ENCODE measurements around the gene COL4A1. TPM values are rescaled to one million over a fixed set of nuclear protein-coding genes. Genes with fewer than 3 reads are reported as not detected.
A peak's percentile ranks its signal among the peaks of the same experiment; 100 is the strongest.

Gene COL4A1
- total and polyA plus RNA-seq, 11 donors, result 52.6 to 428 (median 184) TPM

DNA sequence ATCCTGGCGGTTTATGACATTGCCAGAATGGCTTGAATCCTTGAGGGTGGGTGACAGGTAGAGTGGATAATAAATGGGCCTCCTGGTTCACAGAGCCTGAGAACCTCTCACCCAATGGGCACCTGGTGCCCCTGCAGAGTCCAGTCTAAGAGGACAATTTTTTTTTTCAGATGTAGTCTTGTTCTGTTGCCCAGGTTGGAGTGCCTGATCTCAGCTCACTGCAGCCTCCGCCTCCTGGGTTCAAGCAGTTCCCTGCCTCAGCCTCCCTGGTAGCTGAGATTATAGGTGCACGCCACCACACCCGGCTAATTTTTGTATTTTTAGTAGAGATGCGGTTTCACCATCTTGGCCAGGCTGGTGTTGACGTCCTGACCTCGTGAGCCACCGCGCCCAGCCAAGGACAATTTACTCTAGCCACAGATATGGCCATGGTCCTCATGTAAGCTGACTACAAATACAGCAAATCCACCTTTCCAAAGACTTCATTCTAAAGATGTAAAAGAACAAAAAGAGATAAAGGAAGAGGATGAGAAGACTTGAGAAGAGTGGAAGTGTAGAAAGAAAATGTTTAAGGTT, 33.1 kb upstream of the COL4A1 start:
- Histone ChIP-seq H3K4me3 (peak overlapping the region in 6 of 12 donors; percentile 1 to 32 (median 20)), H3K4me1 (peaks cover 29 to 85% (median 73%) of the 10 kb centered on the region in 12 donors), H3K9me3 (no peaks in the 10 kb centered on the region), H3K36me3 (peaks cover 0 to 5% (median 0%) of the 10 kb centered on the region in 9 donors), H3K27me3 (no peaks in the 10 kb centered on the region), H3K27ac (peak overlapping the region; percentile 74 to 96 (median 90))
- intact Hi-C loops (cut with DNase I), result loop anchor here in 1 of 10 donors (5.0 kb wide), 1 partner anchor 33 kb away; the partner anchor contains the start of genes COL4A1 and COL4A2
- ATAC-seq (no peak), DNase-seq (peak in 1 of 5 donors; percentile 14)
- WGBS, 4 donors, result 74 to 88% (median 82%) methylated on average over 8 to 9 of the region's 9 CpGs
- no peak for TF ChIP-seq CTCF (IDR thresholded peaks at IDR 0.05)
- TF ChIP-seq POLR2A (IDR thresholded peaks at IDR 0.05), result no peak

DNA sequence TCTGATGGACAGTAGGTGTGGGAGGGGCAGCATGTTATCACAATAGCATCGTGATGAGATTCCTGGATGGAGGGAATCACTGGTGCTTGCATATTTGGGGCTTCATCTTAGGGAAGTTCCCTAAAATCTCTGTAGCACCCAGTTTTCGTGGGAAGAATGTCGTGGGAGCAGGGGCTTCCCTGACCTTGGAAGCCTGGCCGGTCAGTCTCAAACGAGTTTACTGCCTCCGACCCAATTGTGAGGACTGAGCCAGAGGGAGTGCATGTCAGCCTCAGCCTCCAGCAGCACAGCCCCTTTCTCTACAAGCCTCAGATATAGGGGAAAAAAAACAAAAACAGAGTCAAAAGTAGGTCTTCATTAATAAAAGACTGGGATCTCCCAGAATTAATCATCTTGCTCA, 32.3 kb upstream of the COL4A1 start:
- no peaks in the 10 kb centered on the region for H3K27me3 ChIP-seq
- H3K9me3 ChIP-seq, result no peaks in the 10 kb centered on the region
- peaks cover 29 to 87% (median 74%) of the 10 kb centered on the region in 12 donors for H3K4me1 ChIP-seq
- ATAC-seq, result no peak
- H3K27ac ChIP-seq, result peak overlapping the region; percentile 15 to 96 (median 88)
- H3K36me3 ChIP-seq, result peaks cover 0 to 11% (median 0%) of the 10 kb centered on the region in 9 donors
- peak in 1 of 5 donors; percentile 20 for DNase-seq
- intact Hi-C loops (cut with DNase I), result no loop called here
- no peak for TF ChIP-seq POLR2A (IDR thresholded peaks at IDR 0.05)
- TF ChIP-seq CTCF (IDR thresholded peaks at IDR 0.05), result no peak
- 53 to 73% (median 64%) methylated on average over 6 of the region's 6 CpGs for WGBS, 4 donors
- H3K4me3 ChIP-seq, result no peak overlapping the region

DNA sequence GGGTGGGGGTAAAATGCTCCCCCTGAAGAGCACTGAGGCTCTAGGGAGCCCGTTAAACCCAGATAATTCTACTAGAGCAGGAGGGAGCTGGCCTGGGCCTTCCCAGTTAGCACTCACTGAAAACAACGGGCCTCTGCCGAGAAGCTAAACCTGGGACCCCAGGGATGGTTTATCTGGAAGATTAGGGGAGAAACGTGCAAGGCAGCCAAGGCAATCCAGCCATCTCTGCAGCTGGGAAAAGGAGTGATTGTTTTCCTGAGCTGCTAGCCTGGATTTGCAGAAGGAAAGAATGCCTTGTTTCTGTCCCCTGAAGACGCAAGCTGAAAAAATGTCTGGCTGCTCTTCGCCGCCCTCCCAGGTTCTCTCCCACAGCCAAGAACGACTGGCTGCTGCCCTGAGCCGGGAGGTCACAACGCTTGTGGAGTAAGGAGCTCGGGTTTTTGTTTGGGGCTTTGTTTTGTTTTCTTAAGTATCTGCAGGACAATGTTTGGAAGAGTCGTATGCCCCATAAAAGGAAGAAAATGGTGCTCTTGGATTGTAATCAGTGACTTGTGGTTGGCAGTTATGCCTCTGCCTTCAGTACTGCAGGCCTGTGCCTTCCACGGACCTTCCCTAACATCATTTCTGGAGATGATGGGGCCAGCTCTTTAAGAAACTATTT, 31.6 kb upstream of the COL4A1 start:
- WGBS, 4 donors, result 10 to 16% (median 12%) methylated on average over 12 to 13 of the region's 13 CpGs
- H3K4me3 ChIP-seq, result no peak overlapping the region
- no peaks in the 10 kb centered on the region for H3K9me3 ChIP-seq
- intact Hi-C loops (cut with DNase I), result no loop called here
- DNase-seq, result peak in 4 of 5 donors; percentile 61 to 76 (median 65)
- peaks cover 0 to 11% (median 0%) of the 10 kb centered on the region in 9 donors for H3K36me3 ChIP-seq
- peak; percentile 35 to 40 (median 38) for ATAC-seq
- TF ChIP-seq POLR2A (IDR thresholded peaks at IDR 0.05), result no peak
- no peaks in the 10 kb centered on the region for H3K27me3 ChIP-seq
- H3K4me1 ChIP-seq, result peaks cover 29 to 93% (median 75%) of the 10 kb centered on the region in 12 donors
- peak overlapping the region; percentile 15 to 96 (median 88) for H3K27ac ChIP-seq

GRCh38 chr13:110337247-110337646, 30.3 kb upstream of the COL4A1 start:
- Histone ChIP-seq H3K36me3 (peaks cover 0 to 12% (median 0%) of the 10 kb centered on the region in 9 donors), H3K4me1 (peaks cover 27 to 94% (median 74%) of the 10 kb centered on the region in 12 donors), H3K4me3 (no peak overlapping the region), H3K27me3 (no peaks in the 10 kb centered on the region), H3K9me3 (no peaks in the 10 kb centered on the region), H3K27ac (peak overlapping the region; percentile 15 to 96 (median 88))
- peak in 3 of 4 donors; percentile 1 to 19 (median 13) for ATAC-seq
- intact Hi-C loops (cut with DNase I), result no loop called here
- peak in 1 of 5 donors; percentile 54 for DNase-seq
- TF ChIP-seq CTCF (IDR thresholded peaks at IDR 0.05) (no peak), POLR2A (IDR thresholded peaks at IDR 0.05) (no peak)
- WGBS, 4 donors, result 32 to 40% (median 39%) methylated on average over 3 to 7 of the region's 7 CpGs

All from heart left ventricle (tissue), 16 donors.